ENCODE measurements around the gene STARD13. TPM values are rescaled to one million over a fixed set of nuclear protein-coding genes. Genes with fewer than 3 reads are reported as not detected.

The STARD13 gene
- total and polyA plus RNA-seq, 2 donors from 2014 or later: 5.1 to 37.2 TPM

DNA sequence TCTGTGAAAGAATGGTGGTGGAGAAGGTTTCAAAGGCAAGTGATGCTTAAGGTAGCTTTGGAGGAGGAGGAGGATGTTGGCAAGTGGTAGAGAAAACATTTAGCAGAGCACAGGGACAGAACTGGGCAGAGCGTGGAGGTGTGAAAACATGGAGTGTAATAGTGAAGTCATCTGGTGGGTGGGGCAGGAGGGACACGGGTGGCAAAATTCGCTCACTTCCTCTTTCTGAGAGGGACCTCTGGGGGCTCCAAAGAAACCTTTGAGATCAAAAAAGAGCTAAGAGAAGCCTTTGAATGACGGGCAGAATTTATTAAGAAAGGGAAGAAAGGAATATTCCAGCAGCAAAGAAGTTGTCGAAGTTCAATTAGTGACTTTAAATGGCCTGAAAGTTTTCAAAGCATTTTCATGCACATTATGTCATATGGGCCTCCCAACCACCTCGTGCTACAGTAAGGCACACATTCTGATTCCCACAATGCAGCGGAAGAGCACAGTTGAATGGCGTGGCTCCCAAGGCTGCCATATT lies 82.8 kb downstream of the STARD13 start:
- Histone ChIP-seq H3K27ac (ENCODE audit: low read depth in 2 of 2, low read length in 2 of 2) (peak overlapping the region in 1 of 2 donors; percentile 66), H3K9me3 (ENCODE audit: control insufficient read depth in 2 of 3, insufficient read depth in 1 of 3, low read length in 3 of 3) (no peaks in the 10 kb centered on the region), H3K36me3 (ENCODE audit: control insufficient read depth in 2 of 3, insufficient read depth in 3 of 3, low read length in 3 of 3) (no peaks in the 10 kb centered on the region), H3K27me3 (ENCODE audit: control insufficient read depth, insufficient read depth, low read length) (no peaks in the 10 kb centered on the region), H3K9ac (ENCODE audit: low read length in 3 of 3) (no peak overlapping the region), H3K4me3 (ENCODE audit: low read length in 3 of 3) (no peak overlapping the region), H3K4me1 (ENCODE audit: control insufficient read depth in 2 of 3, insufficient read depth in 2 of 3, low read depth in 1 of 3, low read length in 3 of 3) (peaks cover 4 to 15% (median 9%) of the 10 kb centered on the region in 3 donors)
- TF ChIP-seq, protein P1, sequence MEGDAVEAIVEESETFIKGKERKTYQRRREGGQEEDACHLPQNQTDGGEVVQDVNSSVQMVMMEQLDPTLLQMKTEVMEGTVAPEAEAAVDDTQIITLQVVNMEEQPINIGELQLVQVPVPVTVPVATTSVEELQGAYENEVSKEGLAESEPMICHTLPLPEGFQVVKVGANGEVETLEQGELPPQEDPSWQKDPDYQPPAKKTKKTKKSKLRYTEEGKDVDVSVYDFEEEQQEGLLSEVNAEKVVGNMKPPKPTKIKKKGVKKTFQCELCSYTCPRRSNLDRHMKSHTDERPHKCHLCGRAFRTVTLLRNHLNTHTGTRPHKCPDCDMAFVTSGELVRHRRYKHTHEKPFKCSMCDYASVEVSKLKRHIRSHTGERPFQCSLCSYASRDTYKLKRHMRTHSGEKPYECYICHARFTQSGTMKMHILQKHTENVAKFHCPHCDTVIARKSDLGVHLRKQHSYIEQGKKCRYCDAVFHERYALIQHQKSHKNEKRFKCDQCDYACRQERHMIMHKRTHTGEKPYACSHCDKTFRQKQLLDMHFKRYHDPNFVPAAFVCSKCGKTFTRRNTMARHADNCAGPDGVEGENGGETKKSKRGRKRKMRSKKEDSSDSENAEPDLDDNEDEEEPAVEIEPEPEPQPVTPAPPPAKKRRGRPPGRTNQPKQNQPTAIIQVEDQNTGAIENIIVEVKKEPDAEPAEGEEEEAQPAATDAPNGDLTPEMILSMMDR (IDR thresholded peaks at IDR 0.05; ENCODE audit: borderline replicate concordance, extremely low read depth, insufficient read depth): no peak
- DNase-seq (no peak), FAIRE-seq (no peak)
- intact Hi-C loops (cut with DNase I): no loop called here

DNA sequence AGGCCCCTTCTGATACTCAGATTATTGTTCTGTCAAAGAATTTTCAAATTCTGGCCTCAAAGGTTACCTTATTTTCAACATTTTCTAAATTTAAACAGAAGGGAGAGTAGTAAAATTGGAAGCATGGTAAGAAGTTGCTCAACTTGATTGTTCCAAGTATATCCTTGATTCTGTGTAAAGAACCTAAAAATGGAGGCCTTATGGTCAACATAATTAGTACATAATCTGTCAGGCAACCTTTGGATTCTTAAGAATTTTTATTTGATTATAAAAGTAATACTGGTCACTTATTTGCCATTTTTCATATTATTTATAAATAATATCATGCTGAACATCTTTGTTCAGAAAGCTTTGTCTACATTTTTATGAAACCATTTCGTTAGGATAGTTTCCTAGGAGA lies 83.9 kb downstream of the STARD13 start:
- H3K27ac ChIP-seq (ENCODE audit: low read depth in 2 of 2, low read length in 2 of 2): no peak overlapping the region
- intact Hi-C loops (cut with DNase I): no loop called here
- H3K36me3 ChIP-seq (ENCODE audit: control insufficient read depth in 2 of 3, insufficient read depth in 3 of 3, low read length in 3 of 3): no peaks in the 10 kb centered on the region
- no peaks in the 10 kb centered on the region for H3K27me3 ChIP-seq (ENCODE audit: control insufficient read depth, insufficient read depth, low read length)
- no peak overlapping the region for H3K4me3 ChIP-seq (ENCODE audit: low read length in 3 of 3)
- no peaks in the 10 kb centered on the region for H3K9me3 ChIP-seq (ENCODE audit: control insufficient read depth in 2 of 3, insufficient read depth in 1 of 3, low read length in 3 of 3)
- FAIRE-seq (no peak), DNase-seq (no peak)
- H3K9ac ChIP-seq (ENCODE audit: low read length in 3 of 3): no peak overlapping the region
- TF ChIP-seq, protein P1 (IDR thresholded peaks at IDR 0.05; ENCODE audit: borderline replicate concordance, extremely low read depth, insufficient read depth): no peak
- peaks cover 0 to 7% (median 6%) of the 10 kb centered on the region in 3 donors for H3K4me1 ChIP-seq (ENCODE audit: control insufficient read depth in 2 of 3, insufficient read depth in 2 of 3, low read depth in 1 of 3, low read length in 3 of 3)

DNA sequence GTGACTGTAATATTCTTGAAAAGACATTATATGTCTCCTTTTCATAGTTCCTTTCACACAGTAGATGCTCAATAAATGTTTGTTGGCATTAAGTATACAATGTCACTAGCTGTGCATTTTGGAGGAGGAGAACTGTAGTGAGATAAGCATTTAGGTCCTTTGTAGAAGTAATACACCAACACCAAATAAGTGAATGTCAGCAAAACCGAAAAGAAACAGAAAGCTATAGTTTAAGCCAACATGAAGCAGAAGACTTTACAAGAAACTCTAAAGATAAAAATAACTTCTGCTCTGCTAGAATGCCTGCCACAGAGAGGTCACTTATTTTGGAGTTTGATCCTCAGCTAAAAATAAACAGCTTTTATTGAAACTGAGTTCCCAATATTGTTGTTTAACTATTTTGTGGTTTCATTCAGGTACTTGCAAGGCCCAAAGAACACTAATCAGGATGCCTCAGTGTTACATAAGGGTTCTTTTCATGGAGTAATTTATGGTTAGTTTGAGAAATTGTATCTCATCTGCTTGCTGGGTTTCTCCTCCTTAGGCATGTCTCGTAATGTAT lies 86.2 kb downstream of the STARD13 start:
- Histone ChIP-seq H3K36me3 (ENCODE audit: control insufficient read depth in 2 of 3, insufficient read depth in 3 of 3, low read length in 3 of 3) (no peaks in the 10 kb centered on the region), H3K9ac (ENCODE audit: low read length in 3 of 3) (no peak overlapping the region), H3K4me3 (ENCODE audit: low read length in 3 of 3) (no peak overlapping the region), H3K27ac (ENCODE audit: low read depth in 2 of 2, low read length in 2 of 2) (no peak overlapping the region), H3K27me3 (ENCODE audit: control insufficient read depth, insufficient read depth, low read length) (no peaks in the 10 kb centered on the region), H3K4me1 (ENCODE audit: control insufficient read depth in 2 of 3, insufficient read depth in 2 of 3, low read depth in 1 of 3, low read length in 3 of 3) (peaks cover 0 to 9% (median 5%) of the 10 kb centered on the region in 3 donors), H3K9me3 (ENCODE audit: control insufficient read depth in 2 of 3, insufficient read depth in 1 of 3, low read length in 3 of 3) (no peaks in the 10 kb centered on the region)
- FAIRE-seq: no peak
- intact Hi-C loops (cut with DNase I): no loop called here
- DNase-seq: no peak
- TF ChIP-seq, protein P1 (IDR thresholded peaks at IDR 0.05; ENCODE audit: borderline replicate concordance, extremely low read depth, insufficient read depth): no peak
